Neural progenitor cell (in vitro differentiated cells): Measurements from ENCODE around the gene IPPK.

Experiments
- CTCF ChIP-seq: fragments of 200-600 bp; sonication (generic); IDR thresholded peaks from 2 replicates; pipeline ENCODE4 v1.5.1; 2017; ENCODE audit warnings: antibody characterized with exemption, mild to moderate bottlenecking
- EZH2 ChIP-seq: fragments of 200-600 bp; sonication (generic); IDR thresholded peaks from 2 replicates; pipeline ENCODE4 v1.6.1; 2017; ENCODE audit warnings: antibody characterized with exemption, mild to moderate bottlenecking, moderate library complexity
- EZH2phosphoT487 ChIP-seq: fragments of 200-600 bp; sonication (generic); IDR thresholded peaks from 2 replicates; pipeline ENCODE4 v1.6.1; 2017; ENCODE audit warnings: antibody characterized with exemption

- TF ChIP-seq CTCF (peak; percentile 96), EZH2phosphoT487 (no peak), EZH2 (no peak)
These were observed 35.0 kb downstream of the IPPK start for GRCh38 chr9:92634712-92635605.
